ENCODE data around the gene DGLUCY.

The DGLUCY gene

GRCh38 chr14:91070572-91070971 lies 43.3 kb upstream of the DGLUCY start:
- Histone ChIP-seq H2AK5ac (ENCODE audit: low read length, severe bottlenecking) (no peak overlapping the region), H2BK120ac (ENCODE audit: low read depth, low read length) (no peak overlapping the region), H3K36me3 (ENCODE audit: control insufficient read depth in 1 of 2, insufficient read depth in 2 of 2, low read depth in 1 of 2, low read length in 2 of 2) (no peaks in the 10 kb centered on the region), H3K79me1 (replicated peaks; ENCODE audit: low read length, poor library complexity, severe bottlenecking) (no peaks in the 10 kb centered on the region), H4K8ac (ENCODE audit: low read length) (no peak overlapping the region), H3K27ac (ENCODE audit: low read length, poor library complexity, severe bottlenecking) (no peak overlapping the region), H2BK15ac (ENCODE audit: low read depth, poor library complexity, severe bottlenecking) (no peak overlapping the region), H3K14ac (ENCODE audit: low read length in 2 of 2) (no peak overlapping the region), H3K18ac (ENCODE audit: low read depth in 1 of 2, low read length in 2 of 2) (no peak overlapping the region), H3K9ac (ENCODE audit: low read length) (no peak overlapping the region), H2AFZ (ENCODE audit: low read depth, low read length) (no peak overlapping the region), H3K9me3 (ENCODE audit: control insufficient read depth, low read length) (peaks cover 3% of the 10 kb centered on the region), H3K4me2 (ENCODE audit: low read length, poor library complexity, severe bottlenecking) (no peak overlapping the region), H4K91ac (ENCODE audit: low read length) (no peak overlapping the region), H3K27me3 (ENCODE audit: control insufficient read depth in 1 of 2, insufficient read depth in 1 of 2, low read length in 2 of 2) (no peaks in the 10 kb centered on the region), H3K4me3 (ENCODE audit: insufficient read depth in 1 of 2, low read depth in 1 of 2, low read length in 2 of 2) (no peak overlapping the region), H3K4ac (ENCODE audit: low read depth in 1 of 2, low read length in 2 of 2) (no peak overlapping the region), H2BK12ac (ENCODE audit: low read length in 2 of 2) (no peak overlapping the region), H3K23ac (ENCODE audit: low read length in 2 of 2) (no peak overlapping the region), H2BK5ac (ENCODE audit: low read depth, low read length, poor library complexity, severe bottlenecking) (no peak overlapping the region), H3K4me1 (ENCODE audit: control insufficient read depth, insufficient read depth, low read depth, low read length) (no peaks in the 10 kb centered on the region)
- no peak for DNase-seq

DNA sequence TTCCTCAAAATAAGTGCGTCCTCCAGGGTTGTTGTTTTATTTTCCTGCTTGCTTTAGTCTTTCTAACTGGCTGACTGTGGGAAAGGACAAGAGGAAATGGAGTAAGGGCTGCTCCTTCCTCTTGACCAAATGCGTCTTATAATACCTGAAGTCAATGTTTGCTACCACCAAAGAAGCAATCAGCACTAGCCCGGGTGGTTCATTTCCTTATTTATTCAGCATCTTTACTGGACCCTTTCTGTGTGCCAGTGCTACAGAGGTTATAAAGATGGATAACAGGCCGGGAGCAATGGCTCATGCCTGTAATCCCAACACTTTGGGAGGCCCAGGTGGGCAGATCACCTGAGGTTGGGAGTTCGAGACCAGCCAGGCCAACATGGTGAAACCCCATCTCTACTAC lies 38.3 kb upstream of the DGLUCY start:
- H3K36me3 ChIP-seq (ENCODE audit: control insufficient read depth in 1 of 2, insufficient read depth in 2 of 2, low read depth in 1 of 2, low read length in 2 of 2) = no peaks in the 10 kb centered on the region

DNA sequence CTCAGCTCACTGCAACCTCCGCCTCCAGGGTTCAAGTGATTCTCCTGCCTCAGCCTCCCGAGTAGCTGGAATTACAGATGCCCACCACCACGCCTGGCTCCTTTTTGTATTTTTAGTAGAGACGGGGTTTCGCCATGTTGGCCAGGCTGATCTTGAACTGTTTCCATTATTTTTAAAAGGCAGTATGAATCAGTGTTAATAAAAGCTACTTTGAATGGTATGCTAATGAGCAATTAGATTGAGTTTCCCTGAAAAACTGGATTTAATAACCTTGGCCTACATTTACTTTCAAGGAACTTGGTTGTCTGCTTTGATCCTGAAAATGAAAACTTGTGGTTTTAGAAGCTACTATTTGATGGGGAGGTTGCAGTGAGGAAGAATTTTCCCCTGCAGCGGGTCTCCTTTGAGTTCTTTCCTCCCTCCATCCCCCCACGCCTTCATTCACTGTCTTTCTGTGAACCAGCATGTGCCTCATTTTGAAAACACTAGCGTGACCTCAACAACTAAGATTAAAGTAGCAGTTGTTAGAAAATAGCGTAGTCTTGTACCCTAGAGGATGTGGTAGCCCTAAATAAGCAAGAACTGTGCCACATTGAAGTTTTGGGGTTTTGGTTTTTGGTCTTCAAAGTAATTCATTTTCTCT lies 35.7 kb upstream of the DGLUCY start:
- Histone ChIP-seq H2AFZ (ENCODE audit: low read depth, low read length) (no peak overlapping the region), H3K4ac (ENCODE audit: low read depth in 1 of 2, low read length in 2 of 2) (no peak overlapping the region), H3K4me2 (ENCODE audit: low read length, poor library complexity, severe bottlenecking) (no peak overlapping the region), H3K79me1 (replicated peaks; ENCODE audit: low read length, poor library complexity, severe bottlenecking) (no peaks in the 10 kb centered on the region), H2BK15ac (ENCODE audit: low read depth, poor library complexity, severe bottlenecking) (no peak overlapping the region), H3K9me3 (ENCODE audit: control insufficient read depth, low read length) (no peaks in the 10 kb centered on the region), H3K18ac (ENCODE audit: low read depth in 1 of 2, low read length in 2 of 2) (no peak overlapping the region), H3K4me1 (ENCODE audit: control insufficient read depth, insufficient read depth, low read depth, low read length) (no peaks in the 10 kb centered on the region), H3K27ac (ENCODE audit: low read length, poor library complexity, severe bottlenecking) (no peak overlapping the region), H3K23ac (ENCODE audit: low read length in 2 of 2) (no peak overlapping the region), H4K8ac (ENCODE audit: low read length) (no peak overlapping the region), H2AK5ac (ENCODE audit: low read length, severe bottlenecking) (no peak overlapping the region), H3K14ac (ENCODE audit: low read length in 2 of 2) (no peak overlapping the region), H3K27me3 (ENCODE audit: control insufficient read depth in 1 of 2, insufficient read depth in 1 of 2, low read length in 2 of 2) (no peaks in the 10 kb centered on the region), H3K9ac (ENCODE audit: low read length) (no peak overlapping the region), H2BK12ac (ENCODE audit: low read length in 2 of 2) (no peak overlapping the region), H3K4me3 (ENCODE audit: insufficient read depth in 1 of 2, low read depth in 1 of 2, low read length in 2 of 2) (no peak overlapping the region), H4K91ac (ENCODE audit: low read length) (no peak overlapping the region), H2BK120ac (ENCODE audit: low read depth, low read length) (no peak overlapping the region), H3K36me3 (ENCODE audit: control insufficient read depth in 1 of 2, insufficient read depth in 2 of 2, low read depth in 1 of 2, low read length in 2 of 2) (no peaks in the 10 kb centered on the region), H2BK5ac (ENCODE audit: low read depth, low read length, poor library complexity, severe bottlenecking) (no peak overlapping the region)
- 94% methylated on average over 9 of the region's 9 CpGs for WGBS
- no peak for DNase-seq

More for the DNA sequence above, 38.3 kb upstream of the DGLUCY start:
- H3K4me2 ChIP-seq (ENCODE audit: low read length, poor library complexity, severe bottlenecking) = no peak overlapping the region
- no peak for DNase-seq
- H4K8ac ChIP-seq (ENCODE audit: low read length) = no peak overlapping the region
- H4K91ac ChIP-seq (ENCODE audit: low read length) = no peak overlapping the region
- H3K9me3 ChIP-seq (ENCODE audit: control insufficient read depth, low read length) = peaks cover 1% of the 10 kb centered on the region
- no peaks in the 10 kb centered on the region for H3K4me1 ChIP-seq (ENCODE audit: control insufficient read depth, insufficient read depth, low read depth, low read length)
- no peaks in the 10 kb centered on the region for H3K27me3 ChIP-seq (ENCODE audit: control insufficient read depth in 1 of 2, insufficient read depth in 1 of 2, low read length in 2 of 2)
- H2AFZ ChIP-seq (ENCODE audit: low read depth, low read length) = no peak overlapping the region
- H2BK12ac ChIP-seq (ENCODE audit: low read length in 2 of 2) = no peak overlapping the region
- WGBS = 96% methylated on average over 5 of the region's 5 CpGs
- H2BK5ac ChIP-seq (ENCODE audit: low read depth, low read length, poor library complexity, severe bottlenecking) = no peak overlapping the region
- H3K27ac ChIP-seq (ENCODE audit: low read length, poor library complexity, severe bottlenecking) = no peak overlapping the region
- H3K4me3 ChIP-seq (ENCODE audit: insufficient read depth in 1 of 2, low read depth in 1 of 2, low read length in 2 of 2) = no peak overlapping the region
- H3K4ac ChIP-seq (ENCODE audit: low read depth in 1 of 2, low read length in 2 of 2) = no peak overlapping the region
- no peak overlapping the region for H2AK5ac ChIP-seq (ENCODE audit: low read length, severe bottlenecking)
- no peaks in the 10 kb centered on the region for H3K79me1 ChIP-seq (replicated peaks; ENCODE audit: low read length, poor library complexity, severe bottlenecking)
- H2BK120ac ChIP-seq (ENCODE audit: low read depth, low read length) = no peak overlapping the region
- H2BK15ac ChIP-seq (ENCODE audit: low read depth, poor library complexity, severe bottlenecking) = no peak overlapping the region
- no peak overlapping the region for H3K18ac ChIP-seq (ENCODE audit: low read depth in 1 of 2, low read length in 2 of 2)
- H3K9ac ChIP-seq (ENCODE audit: low read length) = no peak overlapping the region
- H3K14ac ChIP-seq (ENCODE audit: low read length in 2 of 2) = no peak overlapping the region
- H3K23ac ChIP-seq (ENCODE audit: low read length in 2 of 2) = no peak overlapping the region

GRCh38 chr14:91080071-91080470 lies 33.8 kb upstream of the DGLUCY start:
- H3K4me2 ChIP-seq (ENCODE audit: low read length, poor library complexity, severe bottlenecking) = no peak overlapping the region
- H3K9ac ChIP-seq (ENCODE audit: low read length) = no peak overlapping the region
- 91% methylated on average over 6 of the region's 6 CpGs for WGBS
- H3K4me3 ChIP-seq (ENCODE audit: insufficient read depth in 1 of 2, low read depth in 1 of 2, low read length in 2 of 2) = no peak overlapping the region
- no peak overlapping the region for H3K4ac ChIP-seq (ENCODE audit: low read depth in 1 of 2, low read length in 2 of 2)
- H3K27me3 ChIP-seq (ENCODE audit: control insufficient read depth in 1 of 2, insufficient read depth in 1 of 2, low read length in 2 of 2) = no peaks in the 10 kb centered on the region
- H2AFZ ChIP-seq (ENCODE audit: low read depth, low read length) = no peak overlapping the region
- H4K8ac ChIP-seq (ENCODE audit: low read length) = no peak overlapping the region
- no peak overlapping the region for H2BK12ac ChIP-seq (ENCODE audit: low read length in 2 of 2)
- no peaks in the 10 kb centered on the region for H3K79me1 ChIP-seq (replicated peaks; ENCODE audit: low read length, poor library complexity, severe bottlenecking)
- no peak overlapping the region for H3K14ac ChIP-seq (ENCODE audit: low read length in 2 of 2)
- no peak overlapping the region for H3K27ac ChIP-seq (ENCODE audit: low read length, poor library complexity, severe bottlenecking)
- no peak overlapping the region for H4K91ac ChIP-seq (ENCODE audit: low read length)
- H3K9me3 ChIP-seq (ENCODE audit: control insufficient read depth, low read length) = no peaks in the 10 kb centered on the region
- DNase-seq = no peak
- no peak overlapping the region for H2AK5ac ChIP-seq (ENCODE audit: low read length, severe bottlenecking)
- no peak overlapping the region for H3K18ac ChIP-seq (ENCODE audit: low read depth in 1 of 2, low read length in 2 of 2)
- H3K4me1 ChIP-seq (ENCODE audit: control insufficient read depth, insufficient read depth, low read depth, low read length) = no peaks in the 10 kb centered on the region
- no peak overlapping the region for H3K23ac ChIP-seq (ENCODE audit: low read length in 2 of 2)
- no peak overlapping the region for H2BK120ac ChIP-seq (ENCODE audit: low read depth, low read length)
- H3K36me3 ChIP-seq (ENCODE audit: control insufficient read depth in 1 of 2, insufficient read depth in 2 of 2, low read depth in 1 of 2, low read length in 2 of 2) = no peaks in the 10 kb centered on the region
- H2BK5ac ChIP-seq (ENCODE audit: low read depth, low read length, poor library complexity, severe bottlenecking) = no peak overlapping the region
- no peak overlapping the region for H2BK15ac ChIP-seq (ENCODE audit: low read depth, poor library complexity, severe bottlenecking)

Measured in mesenchymal stem cell (in vitro differentiated cells and primary cell).